ENCODE data around the gene KCNG2. TPM values are rescaled to one million over a fixed set of nuclear protein-coding genes. Genes with fewer than 3 reads are reported as not detected.

The KCNG2 gene
- total and polyA plus RNA-seq, 2 donors (not counting 1 experiment from before 2014, with no cell fraction given) = not detected

DNA sequence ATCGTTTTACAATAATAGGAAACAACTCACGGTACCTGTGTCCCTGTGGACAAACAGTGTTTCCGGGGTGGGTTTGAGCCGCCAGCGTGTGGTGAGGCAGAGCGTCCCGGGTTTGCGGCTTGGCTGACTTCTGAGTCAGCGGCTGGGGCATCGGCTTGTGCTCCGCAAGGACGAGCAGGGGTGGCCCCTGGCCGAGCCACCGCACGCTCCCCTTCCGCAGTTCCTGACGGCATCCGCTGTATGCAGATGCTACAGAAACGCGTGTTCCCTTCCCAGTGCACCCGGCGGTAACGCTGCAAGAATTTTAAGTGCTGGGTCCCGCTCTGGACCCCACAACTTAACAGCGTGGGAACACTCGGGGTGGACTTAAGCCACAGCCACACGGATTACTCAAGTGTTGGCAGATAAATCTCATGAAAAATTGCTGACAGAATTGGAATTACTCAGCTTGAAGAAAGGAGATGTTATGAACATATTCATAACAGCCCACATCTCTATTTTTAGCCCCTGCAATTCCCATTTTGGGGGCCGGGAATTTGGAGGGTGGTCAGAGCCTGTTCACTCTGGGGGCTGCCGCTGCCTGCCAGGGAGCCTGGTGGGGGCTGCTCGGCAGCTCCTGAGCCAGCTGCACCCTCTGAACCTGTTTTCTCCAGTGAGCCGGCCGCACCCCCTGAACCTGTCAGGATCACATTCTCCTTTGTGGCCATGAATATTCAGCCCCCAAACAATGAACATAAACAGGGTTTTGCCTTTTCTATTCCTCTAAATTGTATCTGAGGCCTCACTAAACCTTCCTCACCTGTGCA lies 12.6 kb upstream of the KCNG2 start:
- TF ChIP-seq EZH2 (IDR thresholded peaks at IDR 0.05; ENCODE audit: borderline replicate concordance, insufficient read depth, low read depth, low read length, poor library complexity, severe bottlenecking) (no peak), CTCF (IDR thresholded peaks at IDR 0.05) (no peak)
- Mint-ChIP-seq H3K4me3 (no peak overlapping the region), H3K4me1 (peaks cover 3% of the 10 kb centered on the region), H3K9me3 (ENCODE audit: insufficient read depth) (no peaks in the 10 kb centered on the region), H3K27ac (no peak overlapping the region), H3K27me3 (peaks cover 49% of the 10 kb centered on the region)
- POLR2A ChIA-PET = no interaction called here
- Histone ChIP-seq H3K27ac (ENCODE audit: low read length in 2 of 2) (no peak overlapping the region), H3K4me1 (ENCODE audit: control insufficient read depth in 2 of 2, insufficient read depth in 2 of 2, low read length in 2 of 2) (peaks cover 3 to 10% of the 10 kb centered on the region in 2 donors), H2AFZ (ENCODE audit: insufficient read depth, low read depth, low read length, poor library complexity, severe bottlenecking) (no peak overlapping the region), H3K27me3 (replicated peaks in 1 of 4; ENCODE audit: control extremely low read depth in 1 of 4, control insufficient read depth in 3 of 4, insufficient read depth in 4 of 4, low read length in 3 of 4) (peaks cover 0 to 51% (median 20%) of the 10 kb centered on the region in 4 experiments), H3K4me3 (ENCODE audit: control extremely low read depth in 1 of 5, extremely low read depth in 1 of 5, insufficient read depth in 1 of 5, low read depth in 2 of 5, low read length in 4 of 5) (no peak overlapping the region), H3K79me2 (ENCODE audit: control insufficient read depth, insufficient read depth, low read length) (no peaks in the 10 kb centered on the region), H3K9me3 (ENCODE audit: control extremely low read depth in 1 of 3, control insufficient read depth in 2 of 3, insufficient read depth in 1 of 3, low read length in 2 of 3) (peaks cover 0 to 26% (median 0%) of the 10 kb centered on the region in 3 donors), H3K9ac (ENCODE audit: low read length) (no peak overlapping the region), H3K4me2 (replicated peaks; ENCODE audit: low read depth, low read length, poor library complexity, severe bottlenecking) (no peak overlapping the region), H3K36me3 (replicated peaks in 1 of 2; ENCODE audit: control extremely low read depth in 1 of 2, control insufficient read depth in 1 of 2, extremely low read depth in 1 of 2, insufficient read depth in 2 of 2, low read length in 1 of 2) (no peaks in the 10 kb centered on the region), H4K20me1 (ENCODE audit: control insufficient read depth, insufficient read depth, low read length, poor library complexity, severe bottlenecking) (no peaks in the 10 kb centered on the region)
- intact Hi-C loops (cut with micrococcal nuclease) = no loop called here
- DNase-seq = no peak
- no peak for ATAC-seq (ENCODE audit: low read depth)
- CTCF ChIA-PET = no interaction called here
- WGBS (ENCODE audit: insufficient coverage) = 82% methylated on average over 31 of the region's 32 CpGs

DNA sequence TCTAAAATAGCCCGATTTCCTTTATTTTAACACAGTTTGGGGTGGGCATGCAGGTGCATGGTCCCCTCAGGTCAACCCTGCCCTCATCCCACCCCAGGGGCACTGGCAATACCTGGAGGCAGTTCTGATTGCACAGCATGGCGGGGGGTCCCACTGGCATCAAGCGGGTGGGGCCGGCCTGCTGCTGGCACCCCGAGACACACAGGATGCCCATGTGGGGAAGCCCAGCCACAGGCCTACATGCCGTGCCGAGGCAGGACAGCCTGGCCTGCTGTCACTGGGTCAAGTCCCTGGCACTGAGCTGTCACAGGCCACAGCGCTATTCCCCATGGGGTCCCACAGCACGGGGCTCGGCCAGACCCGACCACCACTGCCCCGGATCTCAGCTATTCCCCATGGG lies 11.9 kb upstream of the KCNG2 start:
- Histone ChIP-seq H3K27me3 (replicated peaks in 1 of 4; ENCODE audit: control extremely low read depth in 1 of 4, control insufficient read depth in 3 of 4, insufficient read depth in 4 of 4, low read length in 3 of 4) (peaks cover 0 to 58% (median 20%) of the 10 kb centered on the region in 4 experiments), H4K20me1 (ENCODE audit: control insufficient read depth, insufficient read depth, low read length, poor library complexity, severe bottlenecking) (no peaks in the 10 kb centered on the region), H3K4me3 (ENCODE audit: control extremely low read depth in 1 of 5, extremely low read depth in 1 of 5, insufficient read depth in 1 of 5, low read depth in 2 of 5, low read length in 4 of 5) (no peak overlapping the region), H3K36me3 (replicated peaks in 1 of 2; ENCODE audit: control extremely low read depth in 1 of 2, control insufficient read depth in 1 of 2, extremely low read depth in 1 of 2, insufficient read depth in 2 of 2, low read length in 1 of 2) (no peaks in the 10 kb centered on the region), H3K4me1 (ENCODE audit: control insufficient read depth in 2 of 2, insufficient read depth in 2 of 2, low read length in 2 of 2) (peaks cover 3 to 16% of the 10 kb centered on the region in 2 donors), H3K4me2 (replicated peaks; ENCODE audit: low read depth, low read length, poor library complexity, severe bottlenecking) (no peak overlapping the region), H3K27ac (ENCODE audit: low read length in 2 of 2) (no peak overlapping the region), H3K79me2 (ENCODE audit: control insufficient read depth, insufficient read depth, low read length) (no peaks in the 10 kb centered on the region), H3K9ac (ENCODE audit: low read length) (no peak overlapping the region), H3K9me3 (ENCODE audit: control extremely low read depth in 1 of 3, control insufficient read depth in 2 of 3, insufficient read depth in 1 of 3, low read length in 2 of 3) (peaks cover 0 to 26% (median 0%) of the 10 kb centered on the region in 3 donors), H2AFZ (ENCODE audit: insufficient read depth, low read depth, low read length, poor library complexity, severe bottlenecking) (no peak overlapping the region)
- ATAC-seq (ENCODE audit: low read depth) = no peak
- TF ChIP-seq CTCF (IDR thresholded peaks at IDR 0.05) (no peak), EZH2 (IDR thresholded peaks at IDR 0.05; ENCODE audit: borderline replicate concordance, insufficient read depth, low read depth, low read length, poor library complexity, severe bottlenecking) (no peak)
- 86% methylated on average over 7 of the region's 12 CpGs for WGBS (ENCODE audit: insufficient coverage)
- Mint-ChIP-seq H3K4me3 (no peak overlapping the region), H3K27me3 (peaks cover 55% of the 10 kb centered on the region), H3K4me1 (peaks cover 8% of the 10 kb centered on the region), H3K9me3 (ENCODE audit: insufficient read depth) (no peaks in the 10 kb centered on the region), H3K27ac (no peak overlapping the region)
- ChIA-PET POLR2A (no interaction called here), CTCF (no interaction called here)
- DNase-seq = no peak
- intact Hi-C loops (cut with micrococcal nuclease) = no loop called here
